GM19240 (cell line): ENCODE results near the gene DSCAM.
"Not testable (repeated sequence)": the region's sequence is repeated elsewhere in the genome, so short reads cannot be mapped to it uniquely, and the experiment has no call there.

Experiments used
- DNase-seq: peaks from one replicate; pipeline ENCODE4 v3.0.0; 2011; ENCODE audit warnings: low spot score; ENCODE audit not compliant: insufficient read length

DSCAM gene, protein sequence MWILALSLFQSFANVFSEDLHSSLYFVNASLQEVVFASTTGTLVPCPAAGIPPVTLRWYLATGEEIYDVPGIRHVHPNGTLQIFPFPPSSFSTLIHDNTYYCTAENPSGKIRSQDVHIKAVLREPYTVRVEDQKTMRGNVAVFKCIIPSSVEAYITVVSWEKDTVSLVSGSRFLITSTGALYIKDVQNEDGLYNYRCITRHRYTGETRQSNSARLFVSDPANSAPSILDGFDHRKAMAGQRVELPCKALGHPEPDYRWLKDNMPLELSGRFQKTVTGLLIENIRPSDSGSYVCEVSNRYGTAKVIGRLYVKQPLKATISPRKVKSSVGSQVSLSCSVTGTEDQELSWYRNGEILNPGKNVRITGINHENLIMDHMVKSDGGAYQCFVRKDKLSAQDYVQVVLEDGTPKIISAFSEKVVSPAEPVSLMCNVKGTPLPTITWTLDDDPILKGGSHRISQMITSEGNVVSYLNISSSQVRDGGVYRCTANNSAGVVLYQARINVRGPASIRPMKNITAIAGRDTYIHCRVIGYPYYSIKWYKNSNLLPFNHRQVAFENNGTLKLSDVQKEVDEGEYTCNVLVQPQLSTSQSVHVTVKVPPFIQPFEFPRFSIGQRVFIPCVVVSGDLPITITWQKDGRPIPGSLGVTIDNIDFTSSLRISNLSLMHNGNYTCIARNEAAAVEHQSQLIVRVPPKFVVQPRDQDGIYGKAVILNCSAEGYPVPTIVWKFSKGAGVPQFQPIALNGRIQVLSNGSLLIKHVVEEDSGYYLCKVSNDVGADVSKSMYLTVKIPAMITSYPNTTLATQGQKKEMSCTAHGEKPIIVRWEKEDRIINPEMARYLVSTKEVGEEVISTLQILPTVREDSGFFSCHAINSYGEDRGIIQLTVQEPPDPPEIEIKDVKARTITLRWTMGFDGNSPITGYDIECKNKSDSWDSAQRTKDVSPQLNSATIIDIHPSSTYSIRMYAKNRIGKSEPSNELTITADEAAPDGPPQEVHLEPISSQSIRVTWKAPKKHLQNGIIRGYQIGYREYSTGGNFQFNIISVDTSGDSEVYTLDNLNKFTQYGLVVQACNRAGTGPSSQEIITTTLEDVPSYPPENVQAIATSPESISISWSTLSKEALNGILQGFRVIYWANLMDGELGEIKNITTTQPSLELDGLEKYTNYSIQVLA (N-terminal part only)

GRCh38 chr21:40846587-40847411 is at the start of gene DSCAM:
DSCAM (minus strand) TSS chr21:40847158; CDS start chr21:40846661, 497 bp downstream.
- no peak for DNase-seq

DNA sequence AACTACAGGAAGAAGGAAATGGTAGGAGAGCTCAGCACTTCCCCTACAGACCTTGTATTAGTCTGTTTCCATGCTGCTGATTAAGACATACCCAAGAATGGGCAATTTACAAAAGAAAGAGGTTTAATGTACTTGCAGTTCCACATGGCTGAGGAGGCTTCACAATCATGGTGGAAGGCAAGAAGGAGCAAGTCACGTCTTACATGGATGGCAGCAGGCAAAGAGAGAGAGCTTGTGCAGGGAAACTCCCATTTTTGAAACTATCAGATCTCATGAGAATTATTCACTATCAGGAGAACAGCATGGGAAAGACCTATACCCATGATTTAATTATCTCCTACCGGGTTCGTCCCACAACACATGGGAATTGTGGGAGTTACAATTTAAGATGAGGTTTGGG is 48.7 kb upstream of the DSCAM start:
- not testable (repeated sequence) for DNase-seq

DNA sequence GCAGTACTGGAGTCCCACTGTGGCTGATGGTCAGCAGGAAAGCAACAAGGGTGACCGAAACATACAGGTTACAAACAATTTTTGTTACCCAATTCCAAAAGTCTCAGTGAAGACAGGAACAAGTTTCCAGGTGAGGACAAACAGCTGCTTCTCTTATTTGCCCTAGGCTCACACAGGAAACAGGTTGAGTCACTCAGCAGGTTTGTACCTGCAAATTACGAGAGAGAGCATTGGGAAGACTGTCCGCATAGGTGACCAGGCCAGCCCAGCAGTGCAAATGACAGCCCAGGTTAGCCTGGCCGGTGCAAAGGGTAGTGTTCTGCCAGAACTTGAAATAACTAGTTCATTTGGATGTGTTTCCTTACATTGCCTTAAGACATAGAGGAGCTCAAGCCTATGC is 40.0 kb upstream of the DSCAM start:
- DNase-seq: no peak

DNA sequence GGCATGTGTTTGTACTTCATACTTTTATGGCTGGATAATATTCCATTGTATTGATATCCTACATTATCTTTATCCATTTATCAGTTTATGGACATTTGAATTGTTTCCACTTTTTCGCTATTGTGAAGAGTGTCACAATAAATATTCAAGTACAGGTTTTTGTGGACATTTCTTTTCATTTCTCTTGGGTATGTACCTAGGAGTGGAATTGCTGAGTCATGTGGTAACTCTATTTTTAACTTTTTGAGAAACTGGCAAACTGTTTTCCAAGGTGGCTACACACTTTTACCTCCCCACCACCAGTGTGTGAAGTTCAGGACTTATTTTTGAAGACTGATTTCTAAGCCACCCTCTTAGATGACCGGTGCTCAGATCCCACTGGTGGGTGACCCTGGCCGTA is 39.0 kb upstream of the DSCAM start:
- DNase-seq: no peak

DNA sequence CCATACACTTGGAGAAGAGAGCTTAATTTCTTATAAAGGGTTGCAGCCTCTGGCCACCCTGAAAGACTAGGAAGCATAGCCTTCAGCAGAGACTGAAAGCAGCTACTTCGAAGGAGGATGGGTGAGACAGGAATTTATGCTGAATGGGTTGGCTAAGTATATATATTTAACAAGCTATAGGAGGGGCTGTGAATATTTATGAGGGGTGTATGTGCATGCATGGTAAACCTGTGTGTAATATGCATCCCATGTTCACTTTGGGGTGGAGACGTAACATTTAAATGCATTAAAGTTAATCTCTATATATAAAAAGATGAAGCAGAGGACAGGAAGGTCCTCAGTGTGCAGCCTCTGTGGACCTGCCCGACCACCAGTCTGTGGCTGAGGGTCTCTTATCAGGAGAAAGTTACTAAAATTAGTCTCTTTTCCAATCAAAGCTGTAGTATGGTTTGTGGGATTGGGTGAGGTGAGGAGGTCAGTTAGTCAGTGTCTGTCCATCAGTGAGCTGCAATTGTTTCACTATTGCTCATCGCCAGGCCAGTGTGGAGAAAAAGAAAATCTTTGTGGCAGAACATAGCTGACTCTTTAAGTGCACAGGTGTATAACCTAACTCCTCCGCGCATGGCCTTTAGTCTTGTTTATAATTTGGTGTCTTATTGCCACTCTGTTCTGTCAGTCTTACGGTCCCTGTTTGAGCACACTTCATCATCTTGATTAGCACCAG is 35.4 kb upstream of the DSCAM start:
- no peak for DNase-seq

DNA sequence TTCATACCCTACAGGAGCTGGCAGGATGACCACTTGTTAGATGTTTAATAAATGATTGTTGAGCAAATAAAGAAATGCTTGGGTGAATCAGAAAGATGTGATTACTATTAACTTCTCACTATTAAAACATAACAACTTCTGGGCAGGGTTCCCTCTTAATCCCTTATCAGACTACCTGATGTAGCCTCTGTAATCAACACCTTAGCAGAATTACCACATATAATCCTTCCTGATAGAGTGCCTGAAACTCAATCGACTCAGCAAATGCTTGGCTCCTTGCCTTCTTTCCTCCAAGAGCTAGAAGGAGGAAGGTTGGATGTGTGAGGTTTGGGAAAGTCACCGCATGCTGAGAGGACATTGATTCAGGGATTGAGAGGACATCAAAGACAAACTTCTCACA is 34.8 kb upstream of the DSCAM start:
- no peak for DNase-seq

DNA sequence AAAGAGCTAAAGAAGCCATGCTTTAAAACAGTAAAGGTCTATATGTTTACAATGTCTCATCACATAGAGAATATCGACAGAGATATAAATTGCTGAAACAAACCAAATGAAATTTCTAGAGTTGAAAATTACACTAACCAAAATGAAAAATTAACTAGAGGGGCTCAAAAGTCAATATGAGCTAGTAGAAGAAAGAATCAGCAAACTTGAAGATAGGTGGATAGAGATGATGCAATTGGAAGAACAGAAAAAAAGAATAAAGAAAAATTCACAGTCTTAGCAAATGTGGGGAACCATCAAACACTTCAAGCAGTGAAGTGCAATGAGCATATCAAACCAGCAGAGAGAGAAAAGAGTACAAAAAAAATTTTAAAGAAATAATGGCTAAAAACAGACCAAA is 24.1 kb upstream of the DSCAM start:
- no peak for DNase-seq

DNA sequence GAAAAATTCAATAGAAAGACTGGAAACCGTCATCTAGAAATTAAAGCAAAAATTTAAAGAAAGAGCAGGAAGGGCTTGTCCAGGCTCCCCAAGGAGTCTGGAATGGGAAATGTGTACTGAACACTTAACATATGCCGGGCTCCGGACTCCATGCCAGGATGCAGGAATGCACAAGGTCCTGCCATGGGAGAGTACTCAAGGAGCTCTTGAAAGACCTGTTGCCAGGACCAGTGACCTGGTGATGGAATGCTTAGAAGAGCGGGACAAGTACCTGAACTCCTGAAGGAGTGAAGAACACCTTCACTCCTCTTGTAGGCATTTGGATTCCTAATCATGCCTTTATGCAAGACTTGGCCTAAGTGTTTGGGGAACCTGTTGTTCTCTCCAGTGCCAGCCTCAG is 16.9 kb upstream of the DSCAM start:
- no peak for DNase-seq

DNA sequence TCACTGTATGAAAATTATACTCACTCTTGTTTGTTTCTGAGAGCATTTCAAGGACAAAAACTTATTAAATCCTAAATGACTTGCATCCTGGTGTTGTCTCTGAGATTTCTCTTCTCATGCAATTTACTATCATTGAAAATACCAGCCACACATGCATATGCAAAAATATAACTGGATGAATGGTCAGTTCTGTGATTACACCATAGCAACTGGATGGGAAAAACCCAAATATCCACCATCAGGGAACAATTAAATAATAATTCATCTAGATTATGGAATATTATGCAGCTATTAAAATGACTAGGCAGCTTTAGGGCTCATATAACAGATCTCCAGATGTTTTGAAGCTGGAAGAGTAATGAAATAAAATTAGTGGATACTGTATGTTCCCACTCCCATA is 11.6 kb upstream of the DSCAM start:
- DNase-seq: no peak

DNA sequence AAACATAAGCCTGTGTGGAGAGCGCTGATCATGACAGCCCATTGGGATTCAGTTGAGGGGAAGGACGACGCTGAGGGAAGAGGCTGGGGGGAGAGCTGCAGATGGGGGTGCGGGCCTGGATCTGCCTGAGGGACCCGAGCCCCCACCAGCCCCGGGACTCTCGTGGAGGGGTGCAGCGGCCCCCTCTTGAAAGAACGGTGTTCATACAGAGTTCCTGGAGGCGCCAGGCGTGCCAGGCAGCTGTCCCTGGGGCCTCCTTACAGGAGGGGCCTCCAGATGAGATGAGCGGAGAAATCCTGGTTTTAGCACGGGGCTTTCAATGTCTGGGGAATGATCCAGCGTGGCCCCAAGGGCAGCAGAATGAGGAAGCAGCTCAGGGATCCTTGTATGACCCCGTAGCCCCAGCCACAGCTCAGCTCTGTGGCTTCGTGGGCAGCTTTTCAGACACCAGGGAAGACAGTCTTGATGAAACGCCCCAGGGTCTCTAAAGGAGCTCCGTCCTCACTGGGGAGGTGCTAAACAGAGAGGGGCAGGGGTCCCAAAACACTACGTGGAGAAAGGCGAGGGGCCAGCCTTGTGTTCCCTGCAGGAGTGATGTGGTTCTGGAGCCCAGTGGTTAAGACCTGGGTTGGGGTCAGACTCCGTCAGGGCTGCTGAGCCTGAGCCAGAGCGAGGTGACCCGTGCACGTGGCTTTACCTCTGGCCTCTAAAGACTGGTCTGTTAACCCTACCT is 7.2 kb upstream of the DSCAM start:
- DNase-seq: no peak

DNA sequence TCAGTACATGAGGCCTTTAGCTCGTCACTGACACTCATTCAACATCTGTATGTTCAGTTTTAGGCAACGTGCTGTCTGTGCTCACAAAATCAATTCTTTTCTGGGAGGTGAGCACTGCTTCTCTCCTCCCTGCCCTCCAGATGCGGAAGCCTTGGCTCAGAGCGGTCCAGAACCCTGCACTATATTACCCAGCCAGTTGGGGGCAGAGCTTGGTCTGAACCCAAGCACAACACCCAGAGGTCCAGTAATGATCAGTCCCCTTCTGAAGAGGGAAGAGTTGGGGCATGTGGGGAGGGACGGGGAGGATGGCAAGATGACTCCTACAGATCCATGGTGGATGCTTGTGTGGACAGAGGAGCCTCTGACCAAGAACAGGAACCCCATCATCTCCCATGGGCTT is 5.6 kb upstream of the DSCAM start:
- no peak for DNase-seq

- DNase-seq: no peak
These were observed 4.8 kb upstream of the DSCAM start for GRCh38 chr21:40851749-40852148.

GRCh38 chr21:40850071-40850470 is 3.1 kb upstream of the DSCAM start:
- DNase-seq: no peak

DNA sequence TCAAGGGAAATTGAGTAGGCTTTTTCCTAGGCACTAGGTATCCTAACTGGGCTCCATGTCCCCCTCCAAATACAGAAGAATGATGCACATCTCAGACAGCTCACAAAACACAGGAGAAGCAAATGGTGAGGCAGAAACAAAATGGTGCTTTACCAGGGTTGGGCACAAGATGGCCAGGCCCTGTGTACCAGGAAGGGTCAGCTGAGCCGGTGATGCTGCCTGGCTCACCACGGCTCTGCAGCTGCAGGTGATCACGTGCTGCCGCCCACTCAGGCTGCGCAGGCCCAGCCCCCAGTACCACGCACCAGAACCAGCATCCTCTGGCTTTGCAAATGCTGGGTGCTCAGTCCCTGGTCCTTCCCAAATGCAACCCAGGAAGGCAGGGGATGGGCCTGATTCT is 993 bp upstream of the DSCAM start:
- no peak for DNase-seq

DNA sequence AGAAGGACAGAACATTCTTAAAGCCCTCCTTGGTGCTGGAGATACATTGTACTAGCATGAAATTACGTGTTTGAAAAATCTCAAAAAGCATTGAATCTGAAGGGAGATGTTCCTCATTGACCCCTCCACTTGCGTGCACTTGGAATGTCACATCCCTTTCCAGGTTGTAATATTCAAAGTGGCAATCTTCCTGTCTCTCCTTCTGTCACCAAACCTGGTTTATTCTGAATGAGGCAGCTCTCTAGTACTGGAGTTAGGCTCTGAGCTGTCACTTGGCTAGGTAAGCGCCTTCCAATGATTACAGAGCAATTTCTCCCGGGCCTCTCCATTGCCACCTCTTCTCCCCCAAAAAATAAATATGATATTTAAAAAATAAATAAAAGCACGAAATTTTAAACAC is 855 bp downstream of the DSCAM start:
- DNase-seq: no peak

DNA sequence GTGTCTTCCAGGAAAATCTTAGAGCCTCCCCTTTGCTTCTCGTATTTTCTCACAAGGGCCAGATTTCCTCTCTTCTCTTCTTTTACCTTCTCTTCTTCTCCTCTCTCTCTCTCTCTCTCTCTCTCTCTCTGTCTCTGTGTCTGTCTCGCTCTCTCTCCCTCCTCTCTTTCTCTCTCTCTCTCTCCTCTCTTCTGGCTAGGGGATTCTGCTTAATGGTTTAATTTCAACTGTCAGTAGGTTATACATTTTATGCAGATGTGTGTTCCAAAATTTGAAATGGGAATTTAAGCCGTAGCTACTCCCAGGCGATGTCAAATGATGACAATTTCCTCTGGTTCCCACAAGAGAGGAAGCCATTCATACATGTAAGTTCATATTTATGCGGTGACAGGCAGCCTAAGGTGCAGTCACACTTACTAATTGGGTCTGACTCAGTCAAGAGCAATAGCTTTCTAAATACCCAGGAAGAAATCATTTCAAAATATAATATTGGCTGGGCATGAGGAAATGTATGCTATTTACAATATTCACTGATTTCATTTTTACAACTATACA is 1.4 kb downstream of the DSCAM start:
- DNase-seq: no peak

GRCh38 chr21:40844935-40845334 is 2.0 kb downstream of the DSCAM start:
- no peak for DNase-seq

DNA sequence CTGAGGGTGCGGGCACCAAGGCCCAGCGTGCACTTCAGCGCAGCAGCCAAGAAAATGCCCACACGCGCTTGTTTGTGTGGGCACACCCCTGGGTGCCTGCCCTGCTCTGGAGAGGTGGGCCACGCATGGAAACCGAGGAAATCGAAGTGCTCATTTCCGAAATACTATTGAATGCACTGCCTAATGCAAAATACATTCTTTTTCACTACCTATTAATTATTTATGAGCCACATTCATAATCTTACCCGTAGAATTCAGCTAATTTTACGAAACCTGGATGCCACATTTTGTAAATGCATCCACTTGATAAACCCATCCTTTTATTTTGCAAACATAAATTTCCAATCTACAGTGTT is 4.8 kb downstream of the DSCAM start:
- no peak for DNase-seq

- no peak for DNase-seq
These were observed 5.3 kb downstream of the DSCAM start for GRCh38 chr21:40841524-40842196.
